ENCODE results near the gene PTPRM.

Gene PTPRM

DNA sequence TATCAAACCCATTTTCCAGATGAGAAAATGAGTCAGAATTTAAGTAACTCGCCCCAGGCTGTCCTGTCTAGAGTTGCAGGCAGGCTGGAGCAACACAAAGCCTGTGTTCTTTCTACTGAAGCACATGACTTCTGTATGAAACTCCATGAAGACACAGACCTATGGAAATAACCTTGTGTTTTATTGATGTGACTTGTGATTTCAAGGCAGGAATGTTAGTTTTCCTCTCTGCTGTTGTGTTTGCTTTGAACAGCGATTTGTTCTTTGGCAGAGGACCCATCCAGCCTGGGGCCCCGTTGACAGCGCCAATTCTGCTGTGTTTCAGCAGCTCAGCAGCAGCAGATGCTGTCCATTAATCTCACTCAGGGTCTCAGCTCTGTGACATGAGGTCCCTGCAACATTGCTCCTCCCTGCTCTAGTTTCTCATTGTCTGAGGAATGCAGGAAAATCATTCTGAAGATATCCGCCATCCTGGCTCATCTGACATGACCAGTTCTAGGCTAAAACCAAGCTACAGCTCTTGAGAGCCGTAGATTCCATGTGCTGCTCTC is 697.8 kb downstream of the PTPRM start:
- DNase-seq: no peak

DNA sequence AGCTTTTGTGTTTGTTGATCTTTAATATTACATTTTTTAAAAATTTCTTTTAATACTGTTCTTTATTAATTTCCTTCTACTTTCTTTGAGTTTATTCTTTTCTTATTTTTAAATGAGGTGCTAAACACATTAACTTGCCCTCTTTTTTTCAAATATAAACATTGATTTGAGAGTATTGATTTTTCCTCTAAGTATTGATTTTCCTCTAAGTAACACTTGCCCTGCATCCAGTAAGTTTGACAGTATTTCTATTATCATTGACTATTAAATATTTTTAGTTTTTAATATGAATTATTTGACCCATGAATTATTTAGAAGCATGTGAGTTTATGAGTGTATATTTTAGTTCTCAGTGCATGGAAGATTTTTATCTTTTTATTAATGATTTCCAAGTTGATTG is 705.1 kb downstream of the PTPRM start:
- DNase-seq: no peak

DNA sequence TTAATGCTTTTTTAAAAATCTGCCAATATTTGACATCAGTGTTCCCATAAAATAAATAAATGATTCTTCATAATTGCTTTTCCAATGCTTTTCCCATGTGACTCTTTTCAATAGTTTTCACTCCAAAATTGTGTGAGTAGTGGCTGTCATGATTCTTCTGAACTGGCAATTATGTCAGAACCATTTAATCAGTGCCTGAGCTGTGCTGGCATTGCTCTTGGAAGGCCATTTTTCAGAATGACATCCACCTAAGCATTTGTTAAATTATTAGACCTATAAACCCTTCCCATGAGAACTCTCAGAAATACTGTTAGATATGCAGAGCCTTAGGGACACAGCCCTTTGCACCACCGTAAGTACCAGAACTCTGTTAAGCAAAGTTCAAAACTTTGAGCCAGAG is 707.3 kb downstream of the PTPRM start:
- DNase-seq: no peak

DNA sequence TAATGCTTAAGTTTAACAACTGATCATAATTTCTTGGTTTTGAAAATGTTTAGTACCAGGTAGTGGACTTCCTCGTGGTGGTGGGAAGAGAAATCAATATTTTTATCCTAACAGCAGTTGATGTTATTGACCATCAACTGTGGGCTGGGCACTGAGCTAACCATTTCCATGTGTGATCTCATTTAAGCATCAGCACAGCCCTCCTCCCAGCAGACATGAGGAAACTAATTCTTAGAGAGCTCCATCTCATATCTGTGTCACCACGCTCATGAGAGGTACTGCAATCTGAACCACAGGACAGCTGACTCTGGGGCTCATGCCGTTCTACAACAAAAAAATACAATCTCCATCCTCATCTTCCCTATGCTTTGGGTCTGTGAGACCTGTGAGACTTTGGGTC is 709.3 kb downstream of the PTPRM start:
- no peak for DNase-seq

DNA sequence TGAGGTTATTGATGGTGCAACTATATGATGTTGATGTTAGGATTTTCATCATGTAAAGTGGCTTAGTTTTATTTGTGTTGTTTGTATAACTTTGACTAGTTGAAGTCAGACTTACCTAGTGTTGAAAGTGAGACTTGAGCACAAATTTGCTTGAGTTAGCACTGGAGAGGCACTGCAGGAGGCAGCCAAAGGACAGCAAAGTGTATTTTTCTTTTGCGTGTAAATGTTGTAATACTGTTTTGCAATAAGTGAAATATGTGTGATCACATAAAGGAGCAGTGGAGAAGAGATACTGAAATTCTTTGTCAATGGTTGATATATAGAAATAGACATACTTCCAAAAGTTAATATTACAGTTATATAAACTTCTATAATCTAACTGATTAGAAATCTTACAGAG is 710.2 kb downstream of the PTPRM start:
- no peak for DNase-seq

DNA sequence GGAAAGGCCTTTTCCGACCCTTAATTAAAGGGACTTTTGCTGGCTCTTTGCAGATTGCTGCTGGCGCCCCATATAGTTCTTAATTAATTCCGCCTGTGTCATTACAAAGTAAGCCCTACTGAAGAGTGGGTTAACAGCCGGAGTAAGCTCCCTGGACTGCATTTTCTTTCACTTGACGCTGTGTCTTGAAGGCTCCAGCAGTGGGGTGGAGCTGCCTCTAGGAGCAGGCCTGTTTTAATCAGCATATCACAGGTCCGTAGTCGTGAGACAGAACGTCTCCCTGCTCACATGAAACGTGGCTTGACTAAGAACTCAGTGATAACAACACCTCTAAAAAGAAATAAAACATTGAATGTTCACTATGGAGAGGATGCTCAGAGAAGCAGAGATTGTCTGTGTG is 712.2 kb downstream of the PTPRM start:
- no peak for DNase-seq

DNA sequence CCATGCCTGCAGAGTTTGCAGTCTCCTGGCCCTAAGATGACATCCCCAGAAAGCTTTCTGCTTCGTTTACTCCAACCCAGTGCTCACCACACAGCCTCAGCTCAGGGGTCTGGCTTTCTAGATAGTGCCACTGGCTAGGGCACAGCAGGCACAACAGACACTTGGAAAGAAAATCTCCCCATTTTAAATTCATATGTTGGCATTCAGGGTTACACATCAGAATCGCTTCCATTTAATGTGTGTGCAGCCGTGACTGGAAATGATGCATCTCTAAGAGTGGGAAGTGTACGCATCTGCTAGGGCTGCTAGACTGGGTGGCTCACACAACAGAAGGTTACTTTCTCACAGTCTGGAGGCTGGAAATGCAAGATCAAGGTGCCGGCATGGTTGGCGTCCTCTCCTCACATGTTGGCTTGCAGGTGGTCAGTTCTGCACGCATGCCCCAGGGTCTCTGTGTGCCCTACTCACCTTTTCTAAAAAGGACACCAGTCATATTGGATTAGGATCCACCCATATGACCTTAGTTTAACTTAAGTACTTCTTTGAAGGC is 712.7 kb downstream of the PTPRM start:
- no peak for DNase-seq

DNA sequence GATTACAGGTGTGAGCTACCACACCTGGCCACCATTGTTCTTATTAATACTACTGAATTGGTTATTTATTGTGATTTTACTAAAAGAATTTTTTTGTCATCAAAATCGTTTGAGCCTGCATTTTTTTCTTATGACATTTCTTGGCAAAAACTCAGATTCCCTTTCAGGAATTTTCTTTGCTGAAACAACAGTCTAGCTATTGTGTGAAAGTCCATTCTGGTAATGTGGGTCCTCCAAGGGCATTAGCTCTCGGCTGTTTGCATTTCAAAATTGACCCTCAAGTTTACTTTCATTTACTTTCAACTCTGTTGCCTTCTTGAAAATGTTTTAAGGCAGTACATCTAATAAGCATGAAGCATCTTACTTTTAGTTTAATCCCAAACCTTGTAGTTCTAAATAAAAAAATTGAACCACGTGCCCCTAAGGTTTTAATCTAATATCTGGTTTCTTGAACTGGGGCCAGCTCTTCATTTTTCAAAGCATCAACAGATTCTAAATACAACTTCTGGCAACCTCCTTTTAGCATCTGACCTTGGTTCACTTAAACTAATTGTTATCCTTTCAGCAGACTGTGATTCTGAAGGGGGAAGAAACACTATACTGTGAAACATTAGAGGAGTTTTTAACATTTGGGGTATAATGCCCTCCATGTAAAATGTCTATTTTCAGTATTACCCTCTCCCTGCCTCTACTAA is 716.9 kb downstream of the PTPRM start:
- DNase-seq: no peak

DNA sequence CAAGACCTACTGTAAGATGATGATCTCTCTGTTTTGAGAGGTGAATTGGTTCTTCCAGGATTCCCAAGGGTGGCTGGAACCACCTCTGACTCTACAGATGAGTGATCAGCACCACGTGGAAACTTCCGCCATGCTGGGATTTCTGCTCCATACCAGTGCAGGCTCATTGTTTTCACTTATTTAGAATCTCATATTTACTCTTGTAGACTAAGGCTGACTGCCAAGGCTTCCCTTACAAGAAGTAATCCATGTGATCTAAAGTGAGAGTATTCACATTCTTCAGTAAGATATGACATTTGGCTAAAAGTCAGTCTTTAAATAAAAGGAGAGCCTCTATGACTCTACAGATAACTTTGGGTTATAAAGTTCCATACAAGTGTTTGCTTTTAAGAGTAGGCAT is 719.2 kb downstream of the PTPRM start:
- no peak for DNase-seq

DNA sequence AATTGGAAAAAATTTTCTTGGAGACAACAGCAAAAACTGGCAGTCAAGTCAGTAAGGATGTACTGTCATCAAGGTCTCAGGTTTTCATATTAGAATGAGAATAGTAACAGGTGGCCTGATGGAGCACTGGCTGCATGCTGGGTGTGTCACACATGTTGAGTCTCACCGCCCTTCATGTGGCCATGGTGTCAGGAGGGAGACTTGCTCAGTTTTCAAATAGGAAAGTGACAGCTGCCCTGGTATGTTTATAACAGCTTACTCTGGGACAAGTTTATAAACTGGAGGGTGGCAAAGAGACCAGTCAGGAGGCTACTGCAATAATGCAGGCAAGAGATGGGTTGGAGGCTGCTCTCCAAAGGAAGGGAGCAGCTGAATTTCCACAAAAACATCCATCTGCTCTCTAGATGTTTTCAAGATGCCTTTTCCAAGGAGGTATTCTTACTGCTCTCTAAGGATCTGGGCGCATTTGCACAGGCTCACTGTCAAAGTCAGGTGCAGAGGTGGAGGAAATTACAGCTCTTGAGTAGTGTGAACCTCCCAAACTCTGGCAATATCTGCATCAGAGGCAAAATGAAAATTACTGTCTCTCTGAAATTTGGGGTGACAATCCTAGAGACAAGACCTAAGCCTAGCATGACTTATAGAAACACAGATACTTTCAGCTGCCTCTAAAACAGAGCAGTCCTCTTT is 720.2 kb downstream of the PTPRM start:
- DNase-seq: no peak

DNA sequence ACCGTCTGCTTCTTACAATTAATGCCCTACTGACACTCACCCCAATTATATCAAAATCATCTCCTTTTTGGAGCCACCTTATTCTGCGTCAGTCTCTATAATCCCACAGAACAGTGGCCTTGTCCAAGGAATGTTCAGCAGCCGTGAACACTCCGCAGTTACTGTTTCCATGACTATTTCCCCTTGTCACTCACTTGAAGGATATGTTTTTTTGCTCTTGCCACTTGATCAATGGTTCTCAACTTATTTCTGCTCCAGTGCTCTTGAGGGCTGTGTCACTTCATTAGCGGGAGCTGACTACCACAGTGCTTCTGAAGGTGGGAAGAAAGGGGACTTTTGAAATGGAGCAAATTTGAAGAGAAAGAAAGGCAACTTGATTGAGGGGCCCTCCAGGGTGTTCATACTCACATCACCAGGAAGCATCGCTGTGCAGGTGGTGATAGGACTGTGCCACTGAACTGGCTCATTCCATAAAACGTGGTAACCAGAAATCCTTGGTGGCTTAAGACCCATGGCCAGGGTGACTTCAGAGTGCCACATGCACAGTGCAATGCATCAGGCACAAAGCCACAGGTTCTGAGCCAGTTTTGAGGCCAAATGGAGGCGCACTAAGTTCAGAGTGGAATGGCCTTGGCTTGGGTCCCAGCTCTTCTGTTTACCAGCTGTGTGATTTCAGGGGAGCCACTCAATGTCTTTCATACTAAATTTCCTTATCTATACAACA is 721.5 kb downstream of the PTPRM start:
- no peak for DNase-seq

DNA sequence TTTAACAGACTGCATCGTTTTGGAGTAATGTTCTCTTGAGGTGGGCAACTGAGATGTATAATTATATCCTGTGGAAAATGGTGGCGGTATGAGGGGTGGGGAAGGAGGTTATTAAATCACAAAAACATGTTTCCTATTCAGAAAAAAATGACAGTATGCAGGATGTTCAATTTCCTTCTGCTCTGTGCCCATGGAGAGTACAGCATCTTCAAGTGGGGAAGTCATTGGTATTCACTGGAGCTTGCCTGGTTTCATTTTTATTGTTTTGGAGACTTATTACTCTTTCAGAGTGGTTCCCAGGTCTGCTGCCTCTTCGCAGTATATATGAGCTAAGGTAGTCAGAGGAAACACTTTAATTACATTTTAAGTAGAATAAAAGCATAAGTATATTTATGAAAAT is 723.3 kb downstream of the PTPRM start:
- no peak for DNase-seq

DNA sequence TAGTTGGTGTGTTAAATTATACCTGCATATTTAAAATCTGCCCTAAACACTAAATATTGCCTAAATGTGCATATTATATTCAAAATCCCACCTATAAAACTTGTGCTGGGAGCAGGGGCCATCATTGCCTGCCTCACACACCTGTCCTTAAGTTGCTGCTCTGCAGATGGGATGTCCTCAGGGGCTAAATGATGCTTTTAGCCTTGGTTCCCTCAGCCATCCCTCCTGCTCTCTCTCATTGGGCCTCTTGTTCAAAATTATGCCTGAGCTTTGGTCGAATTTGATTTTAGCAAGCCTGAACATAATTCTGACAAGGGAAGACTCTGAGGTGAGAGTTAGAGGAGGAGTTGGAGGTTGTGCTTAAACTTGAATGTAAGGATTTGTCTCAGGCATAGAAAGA is 723.8 kb downstream of the PTPRM start:
- DNase-seq: no peak

DNA sequence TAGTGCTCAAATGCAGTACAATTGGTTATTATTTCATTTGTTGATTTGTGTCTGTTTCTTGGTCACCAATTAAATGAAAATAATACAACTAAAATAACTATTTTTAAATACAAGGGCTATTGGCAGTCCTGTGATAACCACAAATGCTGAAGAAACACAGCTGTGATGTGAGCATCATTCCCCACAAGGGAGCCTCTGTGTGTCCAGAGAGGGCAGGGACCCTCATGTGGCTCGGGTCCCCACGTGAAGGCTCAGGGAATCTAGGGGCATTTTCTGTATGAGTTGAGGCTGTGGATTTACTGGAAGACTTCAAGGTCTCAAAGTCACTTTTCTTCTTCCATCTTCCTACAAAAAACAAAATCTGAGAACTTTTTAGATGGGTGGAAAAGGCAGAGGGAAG is 726.1 kb downstream of the PTPRM start:
- DNase-seq: no peak

DNA sequence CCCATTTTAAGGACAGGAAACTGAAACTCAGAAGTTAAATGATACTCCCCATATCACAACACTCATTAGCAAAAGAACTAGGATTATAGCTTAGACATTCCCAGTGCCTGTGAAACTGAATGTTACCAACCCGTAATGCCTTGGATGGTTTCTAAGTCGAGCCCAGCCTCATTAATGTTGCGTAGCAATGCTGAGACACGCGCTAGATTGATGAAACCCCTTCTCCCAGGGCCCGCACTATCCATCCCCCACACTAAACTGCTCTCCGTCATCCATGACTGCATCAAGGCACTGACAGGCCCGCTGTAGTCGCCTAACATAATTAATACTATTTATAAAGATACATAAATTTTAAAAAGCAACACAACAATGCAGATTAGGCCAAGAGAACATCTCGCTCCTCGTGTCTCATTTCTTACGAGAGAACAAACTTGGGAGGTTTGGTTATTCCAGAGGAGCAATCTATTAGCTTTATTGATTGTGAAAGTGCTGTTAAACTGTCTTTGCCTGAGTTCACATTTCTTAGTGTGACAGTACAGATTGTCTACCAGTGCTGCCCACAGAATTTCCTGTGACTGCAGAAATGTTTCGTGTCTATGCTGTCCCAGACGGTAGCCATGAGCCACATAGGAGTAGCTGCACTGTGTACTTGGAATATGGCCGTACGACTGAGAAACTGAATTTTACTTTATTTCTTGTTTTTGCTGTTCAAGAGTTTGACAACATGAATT is 729.9 kb downstream of the PTPRM start:
- no peak for DNase-seq

DNA sequence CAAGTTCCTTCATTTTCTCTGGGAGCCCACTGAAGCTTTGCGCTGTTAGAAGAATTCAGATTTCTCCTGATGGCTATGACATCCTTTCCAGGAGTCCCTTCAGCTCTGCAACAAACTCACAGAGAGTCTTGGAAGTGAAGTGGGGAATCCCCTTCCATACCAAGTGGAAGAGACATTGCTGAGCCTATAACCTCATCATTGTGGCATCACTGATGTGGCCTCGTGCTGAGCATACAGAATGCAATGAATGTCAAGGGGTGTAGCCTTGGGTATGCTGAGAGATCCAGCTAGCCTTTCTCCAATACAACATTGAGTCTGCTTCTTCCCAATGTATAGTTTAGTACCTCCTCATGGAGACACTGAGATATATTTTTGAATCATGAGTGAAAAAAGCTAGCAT is 731.1 kb downstream of the PTPRM start:
- no peak for DNase-seq

DNA sequence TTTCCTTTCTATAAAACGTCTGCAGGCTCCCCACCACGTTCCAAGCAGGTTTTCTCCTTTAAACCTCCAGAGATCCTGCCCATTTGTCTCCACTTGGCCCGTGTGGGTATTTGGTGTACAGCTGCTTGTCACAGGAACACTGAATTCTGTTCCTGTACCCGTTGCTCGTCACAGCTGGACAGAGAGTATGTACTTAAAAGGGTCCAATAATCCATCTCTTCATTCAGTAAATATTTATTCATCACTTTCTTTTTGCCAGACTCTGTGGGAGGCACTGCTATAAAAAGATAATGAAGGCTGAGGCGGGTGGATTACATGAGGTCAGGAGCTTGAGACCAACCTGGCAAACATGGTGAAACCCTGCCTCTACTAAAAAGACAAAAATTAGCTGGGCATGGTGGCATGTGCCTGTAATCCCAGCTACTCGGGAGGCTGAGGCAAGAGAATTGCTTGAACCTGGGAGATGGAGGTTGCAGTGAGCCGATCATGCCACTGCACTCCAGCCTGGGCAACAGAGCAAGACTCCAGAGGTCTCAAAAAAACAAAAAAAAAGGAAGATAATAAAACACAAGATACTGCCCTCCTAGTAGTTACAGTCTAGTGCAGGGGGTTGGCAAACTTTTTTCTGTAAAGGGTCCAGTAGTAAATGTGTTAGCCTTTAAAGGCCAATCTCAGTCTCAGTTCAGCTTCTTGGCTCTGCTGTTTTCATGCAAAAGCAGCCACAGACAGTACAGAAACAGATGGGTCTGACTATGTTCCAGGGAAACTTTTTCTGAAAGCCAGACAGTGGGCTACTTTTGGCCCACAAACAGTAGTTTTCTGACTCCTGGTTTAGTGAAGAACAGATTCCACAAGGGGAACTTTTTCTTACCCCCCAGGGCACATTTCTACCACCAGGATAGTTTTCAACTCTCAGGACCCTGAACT is 732.2 kb downstream of the PTPRM start:
- DNase-seq: no peak

DNA sequence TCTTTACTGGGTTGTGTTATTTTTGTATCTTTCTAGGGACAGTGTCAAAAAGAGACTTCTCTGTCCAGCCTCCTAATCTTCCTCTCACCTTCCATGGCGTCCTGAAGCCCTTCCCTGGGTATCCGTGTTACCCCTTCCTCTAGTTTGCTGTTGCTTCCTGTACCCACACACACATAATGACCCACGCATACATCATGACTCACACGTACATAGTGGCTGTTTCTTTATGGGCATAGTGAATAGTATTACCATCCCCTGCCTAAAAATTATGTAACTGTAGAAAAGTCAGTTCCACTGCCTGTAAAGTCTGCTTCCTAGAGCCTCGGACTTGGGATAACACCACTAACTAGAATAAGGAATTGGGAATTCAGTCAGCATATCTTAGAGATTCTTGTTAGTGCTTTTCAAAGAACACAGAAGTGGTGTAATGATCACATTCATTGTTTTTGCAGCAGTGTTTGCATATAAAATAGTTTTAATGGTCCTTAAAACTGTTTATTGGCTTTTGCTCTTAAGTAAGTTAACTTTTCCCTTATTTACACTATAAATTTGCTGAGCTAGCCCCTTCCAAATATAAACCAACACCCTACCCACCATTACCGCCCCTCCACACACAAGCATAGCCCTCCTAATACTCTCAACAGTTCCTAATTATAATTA is 733.8 kb downstream of the PTPRM start:
- no peak for DNase-seq

DNA sequence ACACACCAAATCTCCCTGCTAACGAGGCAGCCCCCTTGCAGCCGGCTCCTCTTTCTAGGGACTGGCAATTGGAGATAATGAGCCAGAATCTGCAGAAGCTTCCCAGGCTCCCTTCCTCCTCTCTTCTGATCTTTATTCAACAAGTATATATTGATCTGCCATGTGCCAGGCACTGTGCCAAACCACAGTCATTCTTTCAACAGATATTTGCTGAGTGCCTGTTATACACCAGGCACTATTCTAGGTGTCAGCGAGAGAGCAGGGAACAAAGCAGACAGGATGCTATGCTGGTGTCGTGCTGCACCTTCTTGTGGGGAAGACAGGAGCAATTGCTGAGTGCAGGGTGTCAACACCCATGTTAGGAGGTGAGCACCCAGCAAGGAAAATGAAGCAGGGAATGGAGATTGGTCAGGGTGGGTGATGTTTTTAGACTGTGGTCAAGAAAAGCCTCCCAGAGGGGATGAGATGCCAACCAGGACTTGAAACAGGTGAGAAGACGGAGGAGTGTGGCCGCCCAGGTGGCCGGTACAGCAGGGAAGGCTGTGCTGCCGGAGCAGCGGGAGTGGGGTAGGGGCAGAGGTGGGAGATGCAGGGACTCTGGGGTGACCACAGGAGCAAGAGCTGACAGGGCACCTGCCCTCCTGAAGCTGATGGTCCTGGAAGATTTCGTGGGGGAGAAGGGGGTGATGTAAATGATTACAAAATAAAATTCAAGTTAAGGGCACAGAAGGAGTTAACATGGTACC is 734.5 kb downstream of the PTPRM start:
- DNase-seq: no peak

DNA sequence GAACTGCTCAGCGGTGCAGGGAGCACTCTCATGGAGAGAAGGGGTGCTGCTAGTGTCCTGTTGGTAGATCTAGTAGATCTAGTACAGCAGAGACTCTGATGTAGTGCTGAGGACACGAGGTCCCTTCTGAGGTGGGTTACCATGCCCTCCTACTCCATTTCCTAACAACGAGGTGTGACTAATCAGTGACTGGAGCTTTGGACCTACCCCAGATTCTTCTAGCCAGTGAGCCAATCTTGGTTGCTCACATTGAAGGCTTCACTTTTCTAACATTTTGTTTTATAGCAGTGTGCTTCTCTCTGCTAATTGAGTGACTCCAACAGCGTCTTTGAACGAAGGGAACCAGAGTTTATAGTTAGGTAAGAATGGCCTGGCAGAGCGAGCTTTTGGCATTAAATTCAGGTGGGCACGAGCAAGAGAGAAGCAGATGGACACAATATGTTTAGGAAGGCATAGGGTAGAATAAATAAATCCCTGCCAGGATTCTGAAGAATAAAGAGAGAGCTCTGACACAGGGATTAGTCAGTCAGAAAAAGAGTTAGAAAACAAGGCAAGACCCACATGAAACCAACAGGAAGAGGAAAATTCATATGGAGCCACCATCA is 736.1 kb downstream of the PTPRM start:
- no peak for DNase-seq
